Vagina (tissue), 2 donors: Measurements from ENCODE around the gene ERICH6B.

Experiments
- POLR2A ChIP-seq, 2 donors: fragments of 450-650 bp; IDR thresholded peaks; one replicate each; pipeline ENCODE4 v1.6.1; 2017; ENCODE audit warnings: antibody characterized with exemption in 2 of 2, mild to moderate bottlenecking in 2 of 2, moderate library complexity in 2 of 2
- TF ChIP-seq, protein P1 (sequence below), 3 experiments: fragments of 450-650 bp in 2 of 3; fragments of 200-600 bp in 1 of 3; sonication (generic) in 1 of 3; IDR thresholded peaks; one replicate each; pipeline ENCODE4 v1.5.1; 2017 to 2019; ENCODE audit warnings: antibody characterized with exemption in 3 of 3, mild to moderate bottlenecking in 2 of 3, moderate library complexity in 2 of 3

GRCh38 chr13:45516757-45517156, 98.8 kb downstream of the ERICH6B start:
- TF ChIP-seq POLR2A (IDR thresholded peaks at IDR 0.05): no peak
- TF ChIP-seq, protein P1, sequence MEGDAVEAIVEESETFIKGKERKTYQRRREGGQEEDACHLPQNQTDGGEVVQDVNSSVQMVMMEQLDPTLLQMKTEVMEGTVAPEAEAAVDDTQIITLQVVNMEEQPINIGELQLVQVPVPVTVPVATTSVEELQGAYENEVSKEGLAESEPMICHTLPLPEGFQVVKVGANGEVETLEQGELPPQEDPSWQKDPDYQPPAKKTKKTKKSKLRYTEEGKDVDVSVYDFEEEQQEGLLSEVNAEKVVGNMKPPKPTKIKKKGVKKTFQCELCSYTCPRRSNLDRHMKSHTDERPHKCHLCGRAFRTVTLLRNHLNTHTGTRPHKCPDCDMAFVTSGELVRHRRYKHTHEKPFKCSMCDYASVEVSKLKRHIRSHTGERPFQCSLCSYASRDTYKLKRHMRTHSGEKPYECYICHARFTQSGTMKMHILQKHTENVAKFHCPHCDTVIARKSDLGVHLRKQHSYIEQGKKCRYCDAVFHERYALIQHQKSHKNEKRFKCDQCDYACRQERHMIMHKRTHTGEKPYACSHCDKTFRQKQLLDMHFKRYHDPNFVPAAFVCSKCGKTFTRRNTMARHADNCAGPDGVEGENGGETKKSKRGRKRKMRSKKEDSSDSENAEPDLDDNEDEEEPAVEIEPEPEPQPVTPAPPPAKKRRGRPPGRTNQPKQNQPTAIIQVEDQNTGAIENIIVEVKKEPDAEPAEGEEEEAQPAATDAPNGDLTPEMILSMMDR (IDR thresholded peaks at IDR 0.05): no peak
